Measurements from ENCODE around the gene RAB4A. TPM values are rescaled to one million over a fixed set of nuclear protein-coding genes. Genes with fewer than 3 reads are reported as not detected.
A peak's percentile ranks its signal among the peaks of the same experiment; 100 is the strongest.

RAB4A gene
- total and polyA plus RNA-seq, 9 of the 15 experiments (the other 6 are each of a cell fraction or from before 2014, with no cell fraction given), result 8.3 to 61.0 (median 26.7) TPM

GRCh38 chr1:229342656-229343569 lies 72.0 kb downstream of the RAB4A start, which contains the start of gene CCSAP (continued):
- TF ChIP-seq E2F8 (IDR thresholded peaks at IDR 0.05; ENCODE audit: low read depth, partially characterized antibody), result no peak
- peak; percentile 52 for TF ChIP-seq KDM5B (IDR thresholded peaks at IDR 0.05; ENCODE audit: insufficient replicate concordance, low read depth, low read length)
- 0 out of 2 replicates have a peak, but pooled peaks have one; percentile 54 for TF ChIP-seq ZFP1 (CRISPR knock-in tag; IDR thresholded peaks at IDR 0.05)
- 0 out of 2 replicates have a peak, but pooled peaks have one; percentile 33 for TF ChIP-seq KLF13 (tag; IDR thresholded peaks at IDR 0.05; ENCODE audit: borderline replicate concordance, low read depth)
- no peak for TF ChIP-seq HNRNPH1 (optimal IDR thresholded peaks at IDR 0.05; ENCODE audit: low read depth, low read length)
- peak; percentile 83; the same call in 1 of the 2 replicates for TF ChIP-seq TARDBP (IDR thresholded peaks at IDR 0.05)
- TF ChIP-seq SMAD1 (IDR thresholded peaks at IDR 0.05; ENCODE audit: low read depth, low read length, partially characterized antibody), result no peak
- TF ChIP-seq NR2C2 (CRISPR knock-in tag; IDR thresholded peaks at IDR 0.05), result no peak
- peak; percentile 71 for TF ChIP-seq NR2C2 (tag; IDR thresholded peaks at IDR 0.05)
- 0 out of 2 replicates have a peak, but pooled peaks have one; percentile 30 for TF ChIP-seq NR4A1 (CRISPR knock-in tag; IDR thresholded peaks at IDR 0.05)
- TF ChIP-seq NR4A1 (tag; IDR thresholded peaks at IDR 0.05), result peak; percentile 79; the same call in 1 of the 2 replicates
- peak; percentile 30; the same call in 1 of the 2 replicates for TF ChIP-seq STAG1 (CRISPR knock-in tag; IDR thresholded peaks at IDR 0.05; ENCODE audit: borderline replicate concordance)
- 0 out of 2 replicates have a peak, but pooled peaks have one; percentile 82 for TF ChIP-seq KDM2B (CRISPR knock-in tag; IDR thresholded peaks at IDR 0.05)
- no peak; the same call in 1 of the 2 replicates for TF ChIP-seq SMARCC2 (IDR thresholded peaks at IDR 0.05; ENCODE audit: low read depth)
- TF ChIP-seq, protein P1, sequence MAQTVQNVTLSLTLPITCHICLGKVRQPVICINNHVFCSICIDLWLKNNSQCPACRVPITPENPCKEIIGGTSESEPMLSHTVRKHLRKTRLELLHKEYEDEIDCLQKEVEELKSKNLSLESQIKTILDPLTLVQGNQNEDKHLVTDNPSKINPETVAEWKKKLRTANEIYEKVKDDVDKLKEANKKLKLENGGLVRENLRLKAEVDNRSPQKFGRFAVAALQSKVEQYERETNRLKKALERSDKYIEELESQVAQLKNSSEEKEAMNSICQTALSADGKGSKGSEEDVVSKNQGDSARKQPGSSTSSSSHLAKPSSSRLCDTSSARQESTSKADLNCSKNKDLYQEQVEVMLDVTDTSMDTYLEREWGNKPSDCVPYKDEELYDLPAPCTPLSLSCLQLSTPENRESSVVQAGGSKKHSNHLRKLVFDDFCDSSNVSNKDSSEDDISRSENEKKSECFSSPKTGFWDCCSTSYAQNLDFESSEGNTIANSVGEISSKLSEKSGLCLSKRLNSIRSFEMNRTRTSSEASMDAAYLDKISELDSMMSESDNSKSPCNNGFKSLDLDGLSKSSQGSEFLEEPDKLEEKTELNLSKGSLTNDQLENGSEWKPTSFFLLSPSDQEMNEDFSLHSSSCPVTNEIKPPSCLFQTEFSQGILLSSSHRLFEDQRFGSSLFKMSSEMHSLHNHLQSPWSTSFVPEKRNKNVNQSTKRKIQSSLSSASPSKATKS (CRISPR knock-in tag; IDR thresholded peaks at IDR 0.05), result no peak
- no peak for TF ChIP-seq OTX1 (CRISPR knock-in tag; IDR thresholded peaks at IDR 0.05)
- TF ChIP-seq POLR2G (IDR thresholded peaks at IDR 0.05; ENCODE audit: low read depth, low read length), result peak; percentile 86
- no peak for TF ChIP-seq CLOCK (CRISPR knock-in tag; IDR thresholded peaks at IDR 0.05; ENCODE audit: borderline replicate concordance)
